H1 (cell line): ENCODE data around the gene DNAI2. TPM values are rescaled to one million over a fixed set of nuclear protein-coding genes. Genes with fewer than 3 reads are reported as not detected.

Experiments
- CTCF ChIA-PET: fragments of 300-600 bp; sonication (Branson Sonifier 250); formaldehyde crosslinking; loops from one replicate; lab custom pipeline; 2021; ENCODE audit not compliant: partially characterized antibody; lab: Charles Lee
- POLR2A ChIA-PET: fragments of 300-600 bp; sonication (Branson Sonifier 250); formaldehyde crosslinking; loops from one replicate; lab custom pipeline; 2021; ENCODE audit warnings: inconsistent platforms; ENCODE audit not compliant: partially characterized antibody; lab: Charles Lee
- DNase-seq, 2 experiments: peaks; one replicate each; pipeline versions ENCODE4 v3.0.0 to v3.0.0-alpha.2; 2010 to 2022; ENCODE audit warnings: low spot score in 2 of 2, low read depth in 1 of 2, mixed read lengths in 1 of 2
- FAIRE-seq: peaks from 2 replicates; lab custom pipeline; 2011; peaks lifted over from hg19 to GRCh38; lab: Jason Lieb, UNC
- H2AFZ ChIP-seq: 2 replicates; pipeline ENCODE4 v1.8.1; 2012; ENCODE audit warnings: low read length, inconsistent platforms
- H2AK5ac ChIP-seq: 2 replicates; pipeline ENCODE4 v1.6.1; 2013; ENCODE audit warnings: low read depth, low read length
- H2BK120ac ChIP-seq: replicated peaks from 2 replicates; pipeline ENCODE3; 2013; ENCODE audit warnings: low read depth, low read length, inconsistent platforms
- H2BK12ac ChIP-seq: 2 replicates; pipeline ENCODE4 v1.6.1; 2013; ENCODE audit warnings: low read depth, low read length
- H2BK15ac ChIP-seq: 2 replicates; pipeline ENCODE4 v1.6.1; 2013; ENCODE audit warnings: low read length
- H2BK20ac ChIP-seq: 2 replicates; pipeline ENCODE4 v1.6.1; 2013; ENCODE audit warnings: low read length
- H2BK5ac ChIP-seq: 2 replicates; pipeline ENCODE4 v1.6.1; 2013; ENCODE audit warnings: low read depth, low read length
- H3K14ac ChIP-seq: 2 replicates; pipeline ENCODE4 v1.6.1; 2013; ENCODE audit warnings: inconsistent platforms; ENCODE audit not compliant: insufficient read length
- H3K18ac ChIP-seq: 2 replicates; pipeline ENCODE4 v1.6.1; 2013; ENCODE audit warnings: low read length; ENCODE audit errors: extremely low read depth
- H3K23ac ChIP-seq: 2 replicates; pipeline ENCODE4 v1.6.1; 2013; ENCODE audit warnings: inconsistent platforms; ENCODE audit not compliant: insufficient read length
- H3K23me2 ChIP-seq: 2 replicates; pipeline ENCODE4 v1.6.1; 2013; ENCODE audit warnings: low read depth, low read length
- H3K27ac ChIP-seq: 2 replicates; pipeline ENCODE4 v1.6.1; 2011; ENCODE audit warnings: low read depth, low read length, inconsistent platforms
- H3K27me3 ChIP-seq, 4 experiments: replicated peaks in 1 of 4; 1 replicate in 1 of 4; 2 replicates in 3 of 4; pipeline versions ENCODE4 v1.6.1 to v1.8.1; 2011 to 2013; ENCODE audit warnings: low read length in 3 of 4, mild to moderate bottlenecking in 3 of 4, inconsistent platforms in 2 of 4, mixed read lengths in 2 of 4, moderate library complexity in 1 of 4; ENCODE audit not compliant: control insufficient read depth in 3 of 4, insufficient read depth in 3 of 4; ENCODE audit errors: extremely low read depth in 1 of 4
- H3K36me3 ChIP-seq, 4 experiments: 2 replicates each; pipeline versions ENCODE4 v1.6.1 to v1.8.1; 2011 to 2013; ENCODE audit warnings: mild to moderate bottlenecking in 4 of 4, low read length in 3 of 4, moderate library complexity in 2 of 4, control low read depth in 1 of 4, inconsistent platforms in 1 of 4; ENCODE audit not compliant: insufficient read depth in 4 of 4, control insufficient read depth in 2 of 4
- H3K4ac ChIP-seq: replicated peaks from 2 replicates; pipeline ENCODE3; 2013; ENCODE audit warnings: low read length, low read depth, mixed read lengths, inconsistent platforms; ENCODE audit not compliant: insufficient read length
- H3K4me1 ChIP-seq, 4 experiments: replicated peaks in 1 of 4; 1 replicate in 1 of 4; 2 replicates in 3 of 4; pipeline versions ENCODE4 v1.6.1 to v1.8.1; 2011 to 2013; ENCODE audit warnings: low read length in 3 of 4, inconsistent platforms in 2 of 4, mixed read lengths in 1 of 4; ENCODE audit not compliant: insufficient read depth in 4 of 4, control insufficient read depth in 3 of 4
- H3K4me2 ChIP-seq, 2 experiments: 2 replicates each; pipeline versions ENCODE4 v1.6.1 to v1.8.1; 2011 to 2013; ENCODE audit warnings: low read depth in 2 of 2, low read length in 2 of 2, control low read depth in 1 of 2, inconsistent platforms in 1 of 2, mild to moderate bottlenecking in 1 of 2; ENCODE audit not compliant: insufficient read depth in 1 of 2
- H3K4me3 ChIP-seq, 4 experiments: fragments of 200-600, 300-600 bp in 1 of 4; sonication (generic), shearing (Covaris generic), sonication (Bioruptor Twin) in 1 of 4; 2 replicates each; pipeline versions ENCODE4 v1.5.1 to v1.8.1; 2011 to 2016; ENCODE audit warnings: low read length in 4 of 4, low read depth in 3 of 4, control low read depth in 2 of 4, inconsistent platforms in 2 of 4, mild to moderate bottlenecking in 2 of 4, mixed read lengths in 1 of 4, moderate library complexity in 1 of 4; ENCODE audit not compliant: insufficient read depth in 2 of 4; ENCODE audit errors: extremely low read depth in 1 of 4
- H3K56ac ChIP-seq: replicated peaks from 2 replicates; pipeline ENCODE3; 2013; ENCODE audit warnings: low read depth, mild to moderate bottlenecking, mixed read lengths, low read length, inconsistent platforms; ENCODE audit not compliant: insufficient read length
- H3K79me1 ChIP-seq: 2 replicates; pipeline ENCODE4 v1.6.1; 2013; ENCODE audit warnings: low read depth, low read length, control low read depth
- H3K79me2 ChIP-seq, 2 experiments: 2 replicates each; pipeline versions ENCODE4 v1.6.1 to v1.8.1; 2012 to 2013; ENCODE audit warnings: low read length in 2 of 2, mild to moderate bottlenecking in 2 of 2, inconsistent platforms in 1 of 2; ENCODE audit not compliant: insufficient read depth in 2 of 2, control insufficient read depth in 1 of 2
- H3K9ac ChIP-seq, 4 experiments: replicated peaks in 1 of 4; 1 replicate in 1 of 4; 2 replicates in 3 of 4; pipeline versions ENCODE4 v1.6.1 to v1.8.1; 2011 to 2013; ENCODE audit warnings: low read depth in 3 of 4, low read length in 3 of 4, control low read depth in 2 of 4, mild to moderate bottlenecking in 2 of 4, moderate library complexity in 2 of 4, inconsistent platforms in 1 of 4; ENCODE audit errors: extremely low read depth in 1 of 4
- H3K9me3 ChIP-seq, 2 experiments: 2 replicates each; pipeline versions ENCODE4 v1.6.1 to v1.8.1; 2012 to 2013; ENCODE audit warnings: mild to moderate bottlenecking in 2 of 2, moderate library complexity in 2 of 2, control low read depth in 1 of 2, inconsistent platforms in 1 of 2, low read depth in 1 of 2, low read length in 1 of 2, mixed read lengths in 1 of 2; ENCODE audit not compliant: insufficient read depth in 2 of 2
- H4K20me1 ChIP-seq, 2 experiments: replicated peaks in 1 of 2; 2 replicates each; pipeline versions ENCODE3 to v1.8.1; 2011 to 2013; ENCODE audit warnings: inconsistent platforms in 2 of 2, low read length in 2 of 2, mild to moderate bottlenecking in 1 of 2; ENCODE audit not compliant: insufficient read depth in 2 of 2, control insufficient read depth in 1 of 2
- H4K5ac ChIP-seq: 2 replicates; pipeline ENCODE4 v1.6.1; 2013; ENCODE audit warnings: low read length, low read depth, mixed read lengths, inconsistent platforms; ENCODE audit not compliant: insufficient read length
- H4K8ac ChIP-seq: 2 replicates; pipeline ENCODE4 v1.8.0; 2013; ENCODE audit warnings: mild to moderate bottlenecking, moderate library complexity, low read length, inconsistent platforms; ENCODE audit not compliant: insufficient read depth; ENCODE audit errors: extremely low read depth
- H4K91ac ChIP-seq: replicated peaks from 2 replicates; pipeline ENCODE3; 2013; ENCODE audit warnings: low read length, mixed read lengths, inconsistent platforms; ENCODE audit not compliant: insufficient read length
- BCL11A ChIP-seq, 2 experiments: IDR thresholded peaks; one replicate each; pipeline ENCODE4 v1.6.1; 2011; ENCODE audit warnings: low read depth in 2 of 2, low read length in 2 of 2, mild to moderate bottlenecking in 2 of 2
- BRCA1 ChIP-seq: IDR thresholded peaks from 2 replicates; pipeline ENCODE4 v1.6.1; 2012; ENCODE audit warnings: low read depth, low read length, improper control_type of control experiment
- CBX5 ChIP-seq: fragments of 300-800, 300-1000 bp; sonication (generic); IDR thresholded peaks from 2 replicates; pipeline ENCODE4 v1.7.1; 2016; ENCODE audit warnings: antibody characterized with exemption, low read length, low read depth
- CEBPB ChIP-seq: IDR thresholded peaks from 2 replicates; pipeline ENCODE4 v1.6.1; 2012; ENCODE audit warnings: low read depth, low read length
- CREB1 ChIP-seq: IDR thresholded peaks from 2 replicates; pipeline ENCODE4 v1.6.1; 2012; ENCODE audit warnings: inconsistent platforms
- EZH2 ChIP-seq: fragments of 200-600 bp; sonication (generic); IDR thresholded peaks from 2 replicates; pipeline ENCODE4 v1.7.1; 2012; ENCODE audit warnings: low read depth, mild to moderate bottlenecking, moderate library complexity, low read length, inconsistent platforms; ENCODE audit not compliant: severe bottlenecking
- RAD21 ChIP-seq, 2 experiments: IDR thresholded peaks in 1 of 2; conservative IDR thresholded peaks in 1 of 2; 2 replicates each; pipeline ENCODE4 v1.6.1; 2011; ENCODE audit warnings: low read depth in 2 of 2, low read length in 2 of 2, improper control_type of control experiment in 1 of 2, inconsistent platforms in 1 of 2, mild to moderate bottlenecking in 1 of 2, moderate library complexity in 1 of 2
- RFX5 ChIP-seq: IDR thresholded peaks from 2 replicates; pipeline ENCODE4 v1.6.1; 2011; ENCODE audit warnings: low read depth, low read length, improper control_type of control experiment, borderline replicate concordance
- RNF2 ChIP-seq: fragments of 200-900, 300-1000 bp; sonication (generic); IDR thresholded peaks from 2 replicates; pipeline ENCODE4 v1.7.1; 2016; ENCODE audit warnings: borderline replicate concordance, low read depth, mild to moderate bottlenecking, antibody characterized with exemption, low read length; ENCODE audit not compliant: poor library complexity, severe bottlenecking; ENCODE audit errors: missing control alignments
- SP2 ChIP-seq: IDR thresholded peaks from 2 replicates; pipeline ENCODE4 v1.6.1; 2012; ENCODE audit warnings: mild to moderate bottlenecking, low read length, inconsistent platforms
- SRF ChIP-seq: IDR thresholded peaks from 2 replicates; pipeline ENCODE4 v1.6.1; 2011; ENCODE audit warnings: mild to moderate bottlenecking, low read depth, low read length, moderate library complexity
- SUZ12 ChIP-seq: fragments of 200-600 bp; sonication (generic); IDR thresholded peaks from 2 replicates; pipeline ENCODE4 v1.6.1; 2012; ENCODE audit warnings: mild to moderate bottlenecking, inconsistent platforms, low read length, moderate library complexity, mixed read lengths
- ZNF274 ChIP-seq: IDR thresholded peaks from 2 replicates; pipeline ENCODE4 v1.7.0; 2012; ENCODE audit warnings: low read length, borderline replicate concordance; ENCODE audit errors: extremely low read depth
- WGBS, 2 experiments: shearing (Covaris generic) in 1 of 2; methylation state at CpG; one replicate each; pipeline versions ENCODE4 v1.1.6 to v1.1.7; 2013 to 2015; ENCODE audit warnings: low lambda C conversion rate in 2 of 2, mixed read lengths in 2 of 2, inconsistent platforms in 1 of 2, low coverage in 1 of 2, missing lambda C conversion rate in 1 of 2; ENCODE audit not compliant: insufficient replicate concordance in 2 of 2, insufficient coverage in 1 of 2, insufficient read length in 1 of 2; ENCODE audit errors: extremely low coverage in 1 of 2, missing lambda C conversion rate in 1 of 2; 5-methylcytosine and 5-hydroxymethylcytosine counted together
- polyA plus RNA-seq, 7 experiments: library from polyadenylated mRNA; depleted of rRNA in 3 of 7; stranded (reverse) in 5 of 7; unstranded in 2 of 7; fragments of >200 nt in 5 of 7; fragments of 200-250 nt in 2 of 7; gene quantifications; 1 replicate in 5 of 7; 2 replicates in 1 of 7; 4 replicates in 1 of 7; pipeline versions ENCODE4 v1.2.1 to v1.2.3, GENCODE V29; 2011 to 2013; ENCODE audit warnings: missing spikeins in 2 of 7, mixed read lengths in 2 of 7
- total RNA-seq: library from RNA; stranded (reverse); fragmentation: NEBNext Ultra II Directional; extraction: Animal tissue kit (Norgen Biotek cat#: 25700); gene quantifications from 2 replicates; pipeline ENCODE4 v1.2.1, GENCODE V29; 2021
- TF ChIP-seq, protein P1 (sequence below): IDR thresholded peaks from 2 replicates; pipeline ENCODE4 v1.6.1; 2011; ENCODE audit warnings: low read depth, mild to moderate bottlenecking, low read length; ENCODE audit not compliant: insufficient read depth

Gene DNAI2
- total and polyA plus RNA-seq, 2 of the 8 experiments (the other 6 are each of a cell fraction or from before 2014, with no cell fraction given), result 0.08 to 0.15 TPM

DNA sequence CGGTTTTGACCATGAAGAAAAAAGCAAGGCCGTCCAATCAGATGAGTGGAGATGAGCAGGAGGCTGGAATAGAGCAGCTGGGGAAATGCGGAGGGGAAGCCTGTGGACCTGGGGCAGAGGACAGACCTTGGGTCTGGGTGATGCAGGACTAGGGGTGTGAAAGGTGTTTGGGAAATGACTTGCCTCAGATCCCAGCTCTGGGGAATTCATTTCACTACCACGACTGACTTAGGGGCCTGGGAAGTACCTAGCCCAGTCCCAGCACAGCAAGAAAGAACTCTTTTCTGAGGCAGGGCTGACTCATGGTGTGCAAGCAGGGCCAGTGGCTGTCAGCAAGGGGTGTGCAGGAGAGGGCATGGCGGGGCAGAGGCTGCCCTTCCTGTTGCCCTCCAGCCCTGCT is 14.8 kb downstream of the DNAI2 start:
- Histone ChIP-seq H3K14ac (no peak overlapping the region), H2BK12ac (no peak overlapping the region), H3K56ac (no peak overlapping the region), H2BK15ac (no peak overlapping the region), H2BK20ac (no peak overlapping the region), H3K27ac (no peak overlapping the region), H3K27me3 (no peaks in the 10 kb centered on the region), H4K91ac (no peak overlapping the region), H3K9me3 (no peaks in the 10 kb centered on the region), H2AK5ac (no peak overlapping the region), H4K20me1 (no peaks in the 10 kb centered on the region), H4K8ac (no peak overlapping the region), H3K4ac (no peak overlapping the region), H2AFZ (no peak overlapping the region), H3K9ac (no peak overlapping the region), H3K79me2 (no peaks in the 10 kb centered on the region), H3K18ac (peak overlapping the region; percentile 13; the same call in 1 of the 2 replicates), H3K4me3 (no peak overlapping the region), H3K79me1 (no peaks in the 10 kb centered on the region), H3K36me3 (no peaks in the 10 kb centered on the region), H3K23ac (no peak overlapping the region), H3K4me1 (peaks cover 0 to 6% (median 4%) of the 10 kb centered on the region in 4 experiments; a peak in 3 of 7 replicates), H3K4me2 (no peak overlapping the region), H2BK5ac (no peak overlapping the region), H2BK120ac (no peak overlapping the region), H3K23me2 (peaks cover 5% of the 10 kb centered on the region; the same call in 1 of the 2 replicates), H4K5ac (no peak overlapping the region)
- no peak for DNase-seq
- WGBS, 2 experiments, result 86% methylated on average over 5 of the region's 5 CpGs; no CpG with 5 or more reads in 1 of the 2 experiments
- POLR2A ChIA-PET, result no interaction called here
- CTCF ChIA-PET, result interaction anchor here (0.6 to 9.1 kb wide), 2 partner anchors 9 to 16 kb away, joined by 3 to 106 read pairs; no protein-coding TSS in a partner anchor
- FAIRE-seq, result no peak
- TF ChIP-seq BRCA1, result no peak
- no peak for TF ChIP-seq ZNF274
- TF ChIP-seq RNF2, result no peak
- no peak for TF ChIP-seq SRF
- TF ChIP-seq EZH2, result no peak
- TF ChIP-seq SUZ12, result no peak
- no peak for TF ChIP-seq BCL11A (IDR thresholded peaks at IDR 0.05; ENCODE audit: low read depth in 2 of 2, low read length in 2 of 2)
- no peak for TF ChIP-seq RFX5
- TF ChIP-seq CREB1, result no peak
- no peak for TF ChIP-seq SP2
- no peak for TF ChIP-seq CBX5
- TF ChIP-seq, protein P1, sequence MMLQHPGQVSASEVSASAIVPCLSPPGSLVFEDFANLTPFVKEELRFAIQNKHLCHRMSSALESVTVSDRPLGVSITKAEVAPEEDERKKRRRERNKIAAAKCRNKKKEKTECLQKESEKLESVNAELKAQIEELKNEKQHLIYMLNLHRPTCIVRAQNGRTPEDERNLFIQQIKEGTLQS, result no peak
- TF ChIP-seq CEBPB, result no peak
- no peak for TF ChIP-seq RAD21 (IDR thresholded peaks at IDR 0.05 in 1 of 2, conservative IDR thresholded peaks at IDR 0.05 in 1 of 2; ENCODE audit: low read depth in 2 of 2, low read length in 2 of 2)
